SU-DHL-6 (cell line): ENCODE results near the gene RFLNA.

Experiments used
- H2AFZ ChIP-seq: fragments of 200-600 bp; sonication (generic); 2 replicates; pipeline ENCODE4 v1.6.1; 2014; ENCODE audit warnings: low read depth, mild to moderate bottlenecking, moderate library complexity, mixed read lengths, antibody characterized with exemption, low read length; ENCODE audit not compliant: severe bottlenecking
- H3F3A ChIP-seq: fragments of 200-600 bp; shearing (Covaris generic); 2 replicates; pipeline ENCODE4 v1.6.0; 2016; ENCODE audit warnings: antibody characterized with exemption, mild to moderate bottlenecking; ENCODE audit not compliant: insufficient read depth
- H3K27ac ChIP-seq: fragments of 200-600 bp; sonication (generic); 2 replicates; pipeline ENCODE4 v1.5.1; 2016; ENCODE audit warnings: low read depth, mild to moderate bottlenecking, low read length, moderate library complexity, mixed read lengths
- H3K27me3 ChIP-seq: fragments of 200-600 bp; sonication (generic), shearing (Covaris generic); 2 replicates; pipeline ENCODE4 v1.6.0; 2014; ENCODE audit warnings: mild to moderate bottlenecking, low read length
- H3K36me3 ChIP-seq: fragments of 200-600 bp; sonication (generic); 2 replicates; pipeline ENCODE4 v1.6.1; 2014; ENCODE audit warnings: mild to moderate bottlenecking, low read length, mixed read lengths
- H3K4me2 ChIP-seq: fragments of 300-600, 200-600 bp; shearing (Covaris generic), sonication (generic); 2 replicates; pipeline ENCODE4 v1.6.0; 2014; ENCODE audit warnings: low read length, low read depth, mild to moderate bottlenecking; ENCODE audit not compliant: poor library complexity, severe bottlenecking
- H3K4me3 ChIP-seq: fragments of 200-600 bp; sonication (generic); 2 replicates; pipeline ENCODE4 v1.5.1; 2014; ENCODE audit warnings: antibody characterized with exemption, low read length, mild to moderate bottlenecking, mixed read lengths; ENCODE audit not compliant: insufficient read depth, poor library complexity, severe bottlenecking
- H3K79me2 ChIP-seq: fragments of 200-600 bp; sonication (generic); 2 replicates; pipeline ENCODE4 v1.6.1; 2014; ENCODE audit warnings: mild to moderate bottlenecking, low read length, moderate library complexity; ENCODE audit not compliant: insufficient read depth
- H3K9ac ChIP-seq: fragments of 200-600 bp; sonication (generic); 2 replicates; pipeline ENCODE4 v1.7.0; 2014; ENCODE audit warnings: mild to moderate bottlenecking, low read length
- H3K9me2 ChIP-seq: fragments of 200-600 bp; sonication (generic); replicated peaks from 2 replicates; pipeline ENCODE4 v1.6.1; 2014; ENCODE audit warnings: low read length; ENCODE audit not compliant: insufficient read depth
- H3K9me3 ChIP-seq: fragments of 200-600 bp; sonication (generic); 2 replicates; pipeline ENCODE4 v1.6.1; 2014; ENCODE audit warnings: low read length, mixed read lengths; ENCODE audit not compliant: insufficient read depth
- H4K20me1 ChIP-seq: fragments of 200-600 bp; sonication (generic); 2 replicates; pipeline ENCODE4 v1.6.1; 2014; ENCODE audit warnings: low read depth, mild to moderate bottlenecking, antibody characterized with exemption, low read length, moderate library complexity, mixed read lengths
- EZH2phosphoT487 ChIP-seq: fragments of 200-600 bp; sonication (generic), shearing (Covaris generic); conservative IDR thresholded peaks from 2 replicates; pipeline ENCODE4 v1.6.1; 2018; ENCODE audit warnings: mild to moderate bottlenecking, antibody characterized with exemption, low read length, moderate library complexity, mixed read lengths
- TF ChIP-seq, protein P1 (sequence below): fragments of 200-600 bp; sonication (generic); IDR thresholded peaks from one replicate; pipeline ENCODE4 v1.5.1; 2017; ENCODE audit warnings: antibody characterized with exemption, mild to moderate bottlenecking, low read length, moderate library complexity; ENCODE audit not compliant: insufficient read depth, poor library complexity, severe bottlenecking

RFLNA gene

DNA sequence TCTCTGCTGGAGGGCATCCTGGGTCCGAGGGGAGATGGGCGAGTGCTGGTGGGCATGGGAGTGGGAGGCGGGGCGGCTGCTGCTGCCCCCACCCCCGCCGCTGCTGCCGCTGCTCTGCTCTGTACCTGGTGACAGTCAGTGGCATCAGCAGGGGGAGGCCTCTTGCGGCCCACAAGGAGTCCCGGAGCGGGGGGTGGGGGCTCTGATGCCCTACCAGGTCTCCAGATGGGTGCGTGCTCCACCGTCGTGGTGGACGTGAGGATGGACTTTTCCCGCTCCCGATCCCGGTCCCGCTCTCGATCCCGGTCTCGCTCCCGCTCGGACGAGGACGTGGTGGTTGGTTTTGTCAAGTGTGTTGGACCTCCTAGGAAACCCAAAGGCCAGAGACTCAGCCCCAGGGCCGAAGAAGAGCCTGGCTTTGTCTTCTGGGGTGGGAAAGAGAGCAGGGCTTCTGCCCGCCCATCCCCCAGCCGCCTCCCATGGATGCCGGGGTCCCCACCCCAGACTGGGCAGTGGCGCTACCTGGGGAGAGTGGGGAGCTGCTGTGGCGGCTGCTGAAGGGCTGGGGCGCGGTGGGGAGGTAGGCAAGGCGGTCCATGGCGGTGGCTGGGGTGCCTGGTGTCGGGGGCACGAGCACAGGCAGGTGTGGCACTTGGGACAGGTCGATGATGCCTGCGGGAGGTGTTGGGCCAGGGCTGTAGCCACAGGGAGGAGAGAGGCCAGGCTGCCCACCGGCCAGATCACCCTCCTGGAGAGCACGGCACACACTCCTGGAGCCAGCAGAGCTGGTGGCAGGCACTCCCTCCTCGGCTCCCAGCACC lies 45.4 kb downstream of the RFLNA start:
- no peak overlapping the region for H3K27ac ChIP-seq
- no peaks in the 10 kb centered on the region for H3K9me2 ChIP-seq
- no peaks in the 10 kb centered on the region for H3F3A ChIP-seq
- TF ChIP-seq, protein P1, sequence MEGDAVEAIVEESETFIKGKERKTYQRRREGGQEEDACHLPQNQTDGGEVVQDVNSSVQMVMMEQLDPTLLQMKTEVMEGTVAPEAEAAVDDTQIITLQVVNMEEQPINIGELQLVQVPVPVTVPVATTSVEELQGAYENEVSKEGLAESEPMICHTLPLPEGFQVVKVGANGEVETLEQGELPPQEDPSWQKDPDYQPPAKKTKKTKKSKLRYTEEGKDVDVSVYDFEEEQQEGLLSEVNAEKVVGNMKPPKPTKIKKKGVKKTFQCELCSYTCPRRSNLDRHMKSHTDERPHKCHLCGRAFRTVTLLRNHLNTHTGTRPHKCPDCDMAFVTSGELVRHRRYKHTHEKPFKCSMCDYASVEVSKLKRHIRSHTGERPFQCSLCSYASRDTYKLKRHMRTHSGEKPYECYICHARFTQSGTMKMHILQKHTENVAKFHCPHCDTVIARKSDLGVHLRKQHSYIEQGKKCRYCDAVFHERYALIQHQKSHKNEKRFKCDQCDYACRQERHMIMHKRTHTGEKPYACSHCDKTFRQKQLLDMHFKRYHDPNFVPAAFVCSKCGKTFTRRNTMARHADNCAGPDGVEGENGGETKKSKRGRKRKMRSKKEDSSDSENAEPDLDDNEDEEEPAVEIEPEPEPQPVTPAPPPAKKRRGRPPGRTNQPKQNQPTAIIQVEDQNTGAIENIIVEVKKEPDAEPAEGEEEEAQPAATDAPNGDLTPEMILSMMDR = no peak
- TF ChIP-seq EZH2phosphoT487 = no peak
- H3K9ac ChIP-seq = no peak overlapping the region
- H3K4me2 ChIP-seq = no peak overlapping the region
- no peaks in the 10 kb centered on the region for H3K79me2 ChIP-seq
- H3K4me3 ChIP-seq = no peak overlapping the region
- no peaks in the 10 kb centered on the region for H3K36me3 ChIP-seq
- no peaks in the 10 kb centered on the region for H3K27me3 ChIP-seq
- H3K9me3 ChIP-seq = no peaks in the 10 kb centered on the region
- no peak overlapping the region for H2AFZ ChIP-seq
- H4K20me1 ChIP-seq = no peaks in the 10 kb centered on the region

DNA sequence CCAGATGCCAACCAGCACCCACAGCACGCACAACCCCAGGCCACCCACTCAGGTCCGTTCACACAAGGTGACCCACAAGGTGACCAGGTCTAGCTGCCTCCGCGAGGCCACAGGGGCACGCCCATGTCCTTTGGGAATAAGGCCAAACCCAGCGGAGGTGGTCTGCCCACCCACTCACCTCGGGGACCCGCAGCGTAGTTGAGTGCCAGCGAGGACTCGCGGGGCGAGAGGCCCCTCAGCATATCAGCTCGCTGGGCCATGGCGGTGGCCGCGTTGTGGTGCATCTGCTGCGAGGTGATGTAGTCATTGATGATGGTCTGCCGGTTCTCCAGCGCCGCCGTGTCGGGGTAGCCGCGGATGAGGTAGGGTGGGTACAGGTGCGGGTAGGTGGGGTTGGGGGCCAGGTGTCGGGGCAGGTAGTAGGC lies 46.8 kb downstream of the RFLNA start:
- no peaks in the 10 kb centered on the region for H3K36me3 ChIP-seq
- no peak overlapping the region for H3K4me2 ChIP-seq
- H3K4me3 ChIP-seq = no peak overlapping the region
- H4K20me1 ChIP-seq = no peaks in the 10 kb centered on the region
- H2AFZ ChIP-seq = no peak overlapping the region
- H3K9me2 ChIP-seq = no peaks in the 10 kb centered on the region
- H3F3A ChIP-seq = no peaks in the 10 kb centered on the region
- H3K9ac ChIP-seq = no peak overlapping the region
- TF ChIP-seq EZH2phosphoT487 = no peak
- TF ChIP-seq, protein P1 = no peak
- no peaks in the 10 kb centered on the region for H3K79me2 ChIP-seq
- no peaks in the 10 kb centered on the region for H3K9me3 ChIP-seq
- H3K27me3 ChIP-seq = no peaks in the 10 kb centered on the region
- H3K27ac ChIP-seq = no peak overlapping the region

DNA sequence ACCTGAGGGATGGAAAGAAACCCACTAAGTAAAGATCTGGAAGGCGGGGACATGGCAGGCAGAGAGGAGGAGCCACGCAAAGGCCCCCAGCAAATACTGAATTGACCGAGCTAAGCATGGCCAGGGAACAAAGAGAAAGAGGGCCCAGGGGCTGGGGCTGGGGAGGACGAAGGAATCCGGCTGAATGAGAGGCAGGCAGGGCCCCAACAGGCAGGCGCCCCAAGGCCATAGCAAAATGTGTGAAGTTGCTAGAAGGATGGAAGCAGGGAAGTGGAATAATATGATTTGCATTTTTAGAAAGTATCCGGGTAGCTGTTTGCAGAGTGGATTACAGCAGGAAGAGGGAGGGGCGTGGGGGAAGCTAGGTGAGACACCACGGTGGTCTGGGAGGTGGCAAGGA lies 49.1 kb downstream of the RFLNA start:
- H4K20me1 ChIP-seq = no peaks in the 10 kb centered on the region
- no peaks in the 10 kb centered on the region for H3K27me3 ChIP-seq
- H3K9me3 ChIP-seq = no peaks in the 10 kb centered on the region
- no peak overlapping the region for H3K4me3 ChIP-seq
- H3K79me2 ChIP-seq = no peaks in the 10 kb centered on the region
- no peaks in the 10 kb centered on the region for H3F3A ChIP-seq
- H3K27ac ChIP-seq = no peak overlapping the region
- H3K9me2 ChIP-seq = no peaks in the 10 kb centered on the region
- no peaks in the 10 kb centered on the region for H3K36me3 ChIP-seq
- H3K9ac ChIP-seq = no peak overlapping the region
- TF ChIP-seq, protein P1 = no peak
- no peak for TF ChIP-seq EZH2phosphoT487
- no peak overlapping the region for H3K4me2 ChIP-seq
- H2AFZ ChIP-seq = no peak overlapping the region
